Heart right ventricle (tissue), 16 donors: ENCODE results near the gene CELF4. TPM values are rescaled to one million over a fixed set of nuclear protein-coding genes. Genes with fewer than 3 reads are reported as not detected.

Source experiments
- ATAC-seq, 8 donors: fragments of 200-7000 bp; cut with Tn5 transposase; one replicate each; pipeline ENCODE4 v1.9.1; 2020; ENCODE audit warnings: mild to moderate bottlenecking in 8 of 8, moderate library complexity in 8 of 8, moderate number of reproducible peaks in 1 of 8
- DNase-seq, 2 donors: peaks; one replicate each; pipeline ENCODE4 v3.0.0-alpha.2; 2020
- H3K27ac ChIP-seq, 10 donors: fragments of 200-600 bp; sonication (generic) in 2 of 10; one replicate each; pipeline versions ENCODE4 v1.5.0 to v1.8.0; 2020 to 2022; ENCODE audit warnings: mild to moderate bottlenecking in 3 of 10
- H3K27me3 ChIP-seq, 7 donors: fragments of 200-600 bp; one replicate each; pipeline ENCODE4 v1.8.0; 2021 to 2022; ENCODE audit warnings: mild to moderate bottlenecking in 2 of 7
- H3K36me3 ChIP-seq, 9 donors: fragments of 200-600 bp; sonication (generic) in 1 of 9; one replicate each; pipeline versions ENCODE4 v1.5.0 to v1.8.0; 2020 to 2022; ENCODE audit warnings: mild to moderate bottlenecking in 2 of 9
- H3K4me1 ChIP-seq, 9 donors: fragments of 200-600 bp; sonication (generic) in 1 of 9; one replicate each; pipeline versions ENCODE4 v1.5.0 to v1.8.0; 2020 to 2022; ENCODE audit warnings: mild to moderate bottlenecking in 4 of 9
- H3K4me3 ChIP-seq, 10 donors: fragments of 200-600 bp; sonication (generic) in 2 of 10; one replicate each; pipeline versions ENCODE4 v1.5.0 to v1.8.0; 2020 to 2022; ENCODE audit warnings: mild to moderate bottlenecking in 7 of 10, moderate library complexity in 2 of 10
- H3K9me3 ChIP-seq, 11 donors: fragments of 200-600 bp in 10 of 11; sonication (generic) in 2 of 11; one replicate each; pipeline versions ENCODE4 v1.5.0 to v1.8.0; 2013 to 2022; ENCODE audit warnings: mild to moderate bottlenecking in 2 of 11, control low read depth in 1 of 11, moderate library complexity in 1 of 11
- WGBS, 2 donors: extraction: QIAGEN DNeasy Blood & Tissue Kit; methylation state at CpG; one replicate each; pipeline ENCODE4 v1.1.7; 2013; ENCODE audit warnings: inconsistent platforms in 1 of 2; 5-methylcytosine and 5-hydroxymethylcytosine counted together
- intact Hi-C, 10 donors: fragments of 100-400 bp; cut with DNase I; formaldehyde crosslinking; loops; one replicate each; pipeline versions ENCODE4 v1.11.1 to v1.14.2; 2022
- polyA plus RNA-seq, 2 donors: library from polyadenylated mRNA; stranded (reverse); fragments of 200-250 nt; gene quantifications; one replicate each; pipeline ENCODE4 v1.2.3, GENCODE V29; 2013
- total RNA-seq, 10 donors: library from RNA; stranded (reverse); fragmentation: NEBNext Ultra II Directional in 3 of 10; extraction: Animal tissue kit (Norgen Biotek cat#: 25700) in 3 of 10; gene quantifications; one replicate each; pipeline versions ENCODE4 v1.2.1 to v1.2.4, GENCODE V29; 2021 to 2023
- TF ChIP-seq, protein P1 (sequence below), 9 donors: fragments of 200-600 bp; sonication (generic) in 2 of 9; IDR thresholded peaks; one replicate each; pipeline versions ENCODE4 v1.5.0 to v1.8.0; 2021 to 2022; ENCODE audit warnings: antibody characterized with exemption in 9 of 9, mild to moderate bottlenecking in 5 of 9, moderate library complexity in 1 of 9
- donor health status: Arrhythmogenic right ventricular cardiomyopathy.
- donor health status: ischemic (EF 13 %, LVEDD 7.1; RV severe dilation, severe dysfunction).
- donor health status: healthy with polysubstance abuse.
- donor health status: DM: no; HTN: yes; CAD: no.
- donor health status: DM: no; HTN: no; CAD: no.
- donor health status: ischemic (EF 25% LVEDD 6.9; RV normal size, moderate dysfunction).
- donor health status: ischemic (EF 25% LVEDD 5.7; RV mildly dilated, moderate dysfunction).
- donor health status: healthy.
- donor health status: DM: yes; HTN: yes; CAD: no.
- donor health status: Ischemic cardiomyopathy.
- donor health status: ischemic (EF 35%, LVEDD 5.7; RV mildly dilated, moderate dysfunction).
- donor health status: nonischemic (EF 11% LVEDD 7.7; RV severe dilation, severe dysfunction).
- donor health status: DM: yes; HTN: yes; CAD: no.
- donor health status: PGD.
- donor health status: ischemic (EF 29% LVEDD 5.4; RV normal size, mild dysfunction).
- donor health status: nonischemic (EF 23%, LVEDD 6.1; RV moderate dilation, normal function).

Gene CELF4
- total and polyA plus RNA-seq, 12 donors: 0.07 to 1.2 (median 0.31) TPM; not detected in 1

- WGBS, 2 donors: 73 to 75% methylated on average over 7 of the region's 7 CpGs
- no peak overlapping the region for H3K4me3 ChIP-seq
- TF ChIP-seq, protein P1, sequence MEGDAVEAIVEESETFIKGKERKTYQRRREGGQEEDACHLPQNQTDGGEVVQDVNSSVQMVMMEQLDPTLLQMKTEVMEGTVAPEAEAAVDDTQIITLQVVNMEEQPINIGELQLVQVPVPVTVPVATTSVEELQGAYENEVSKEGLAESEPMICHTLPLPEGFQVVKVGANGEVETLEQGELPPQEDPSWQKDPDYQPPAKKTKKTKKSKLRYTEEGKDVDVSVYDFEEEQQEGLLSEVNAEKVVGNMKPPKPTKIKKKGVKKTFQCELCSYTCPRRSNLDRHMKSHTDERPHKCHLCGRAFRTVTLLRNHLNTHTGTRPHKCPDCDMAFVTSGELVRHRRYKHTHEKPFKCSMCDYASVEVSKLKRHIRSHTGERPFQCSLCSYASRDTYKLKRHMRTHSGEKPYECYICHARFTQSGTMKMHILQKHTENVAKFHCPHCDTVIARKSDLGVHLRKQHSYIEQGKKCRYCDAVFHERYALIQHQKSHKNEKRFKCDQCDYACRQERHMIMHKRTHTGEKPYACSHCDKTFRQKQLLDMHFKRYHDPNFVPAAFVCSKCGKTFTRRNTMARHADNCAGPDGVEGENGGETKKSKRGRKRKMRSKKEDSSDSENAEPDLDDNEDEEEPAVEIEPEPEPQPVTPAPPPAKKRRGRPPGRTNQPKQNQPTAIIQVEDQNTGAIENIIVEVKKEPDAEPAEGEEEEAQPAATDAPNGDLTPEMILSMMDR (IDR thresholded peaks at IDR 0.05): no peak
- ATAC-seq (no peak), DNase-seq (no peak)
- peaks cover 0 to 1% (median 0%) of the 10 kb centered on the region in 11 donors for H3K9me3 ChIP-seq
- no peak overlapping the region for H3K27ac ChIP-seq
- intact Hi-C loops: no loop called here
- no peaks in the 10 kb centered on the region for H3K36me3 ChIP-seq
- no peaks in the 10 kb centered on the region for H3K4me1 ChIP-seq
- peaks cover 0 to 20% (median 8%) of the 10 kb centered on the region in 7 donors for H3K27me3 ChIP-seq
These were observed 19.5 kb upstream of the CELF4 start for GRCh38 chr18:37584952-37585695.

DNA sequence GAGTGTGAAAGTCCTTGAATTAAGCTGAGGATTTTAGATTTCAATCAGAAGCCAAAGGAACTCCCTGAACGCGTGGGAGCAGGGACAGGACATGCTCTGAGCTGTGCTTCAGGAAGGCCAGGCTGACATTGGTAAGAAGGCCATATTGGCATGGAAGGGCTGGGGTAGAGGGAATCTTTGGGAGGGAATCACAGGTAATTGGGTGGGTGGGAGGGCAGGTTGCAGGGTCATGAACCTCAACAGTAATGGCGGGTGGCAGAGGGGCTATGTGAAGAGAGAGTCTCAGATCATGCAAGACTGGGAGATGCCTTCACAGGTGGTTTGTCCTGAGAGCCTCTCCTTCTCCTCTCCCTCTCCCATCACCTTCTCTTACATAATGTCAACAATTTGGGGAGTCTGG is 18.6 kb upstream of the CELF4 start:
- H3K4me1 ChIP-seq: peaks cover 0 to 5% (median 1%) of the 10 kb centered on the region in 9 donors
- ATAC-seq (no peak), DNase-seq (no peak)
- H3K9me3 ChIP-seq: no peaks in the 10 kb centered on the region
- intact Hi-C loops: no loop called here
- H3K27ac ChIP-seq: no peak overlapping the region
- no peaks in the 10 kb centered on the region for H3K36me3 ChIP-seq
- TF ChIP-seq, protein P1 (IDR thresholded peaks at IDR 0.05): no peak
- WGBS, 2 donors: 89 to 90% methylated on average over 3 of the region's 3 CpGs
- no peak overlapping the region for H3K4me3 ChIP-seq
- peaks cover 0 to 29% (median 11%) of the 10 kb centered on the region in 7 donors for H3K27me3 ChIP-seq

GRCh38 chr18:37582261-37582660 is 16.7 kb upstream of the CELF4 start:
- Histone ChIP-seq H3K4me3 (no peak overlapping the region), H3K27me3 (peaks cover 0 to 40% (median 11%) of the 10 kb centered on the region in 7 donors), H3K36me3 (no peaks in the 10 kb centered on the region), H3K4me1 (peaks cover 0 to 23% (median 11%) of the 10 kb centered on the region in 9 donors), H3K9me3 (no peaks in the 10 kb centered on the region), H3K27ac (no peak overlapping the region)
- 51 to 72% methylated on average over 2 of the region's 2 CpGs for WGBS, 2 donors
- TF ChIP-seq, protein P1 (IDR thresholded peaks at IDR 0.05): no peak
- ATAC-seq (no peak), DNase-seq (no peak)
- intact Hi-C loops: no loop called here

GRCh38 chr18:37578886-37579513 is 13.4 kb upstream of the CELF4 start:
- intact Hi-C loops: no loop called here
- peaks cover 0 to 40% (median 11%) of the 10 kb centered on the region in 7 donors for H3K27me3 ChIP-seq

More at GRCh38 chr18:37578886-37579513, 13.4 kb upstream of the CELF4 start:
- ATAC-seq (peak in 1 of 8 donors; percentile 31), DNase-seq (no peak)
- H3K4me1 ChIP-seq: peaks cover 0 to 27% (median 14%) of the 10 kb centered on the region in 9 donors
- H3K9me3 ChIP-seq: no peaks in the 10 kb centered on the region
- WGBS, 2 donors: 17 to 24% methylated on average over 14 of the region's 14 CpGs
- no peak overlapping the region for H3K27ac ChIP-seq
- H3K4me3 ChIP-seq: no peak overlapping the region
- TF ChIP-seq, protein P1 (IDR thresholded peaks at IDR 0.05): peak in 8 of 9 donors; percentile 39 to 63 (median 49)
- no peaks in the 10 kb centered on the region for H3K36me3 ChIP-seq
